H7 (cell line): ENCODE measurements around the gene SND1. TPM values are rescaled to one million over a fixed set of nuclear protein-coding genes. Genes with fewer than 3 reads are reported as not detected.

Experiments used
- DNase-seq: peaks from one replicate; pipeline ENCODE4 v3.0.0; 2012
- H3K27me3 ChIP-seq: 2 replicates; pipeline ENCODE4 v1.6.0; 2011; ENCODE audit warnings: mild to moderate bottlenecking, low read length; ENCODE audit not compliant: control insufficient read depth, insufficient read depth
- H3K36me3 ChIP-seq: replicated peaks from 2 replicates; pipeline ENCODE4 v1.5.1; 2011; ENCODE audit warnings: low read length; ENCODE audit not compliant: control insufficient read depth, insufficient read depth
- H3K4me3 ChIP-seq: 2 replicates; pipeline ENCODE4 v1.5.1; 2011; ENCODE audit warnings: low read depth, mild to moderate bottlenecking, control low read depth, low read length, moderate library complexity; ENCODE audit not compliant: insufficient read depth
- total RNA-seq: library from RNA; depleted of rRNA; stranded (reverse); fragments of >200 nt; shearing (Covaris generic); gene quantifications from 2 replicates; pipeline ENCODE4 v1.2.3, GENCODE V29; 2014

The SND1 gene
- total RNA-seq, 1 experiment from 2014 or later: 196 TPM

GRCh38 chr7:128020159-128020558 is 368.2 kb downstream of the SND1 start:
- peak; percentile 50 for DNase-seq
- no peaks in the 10 kb centered on the region for H3K27me3 ChIP-seq

GRCh38 chr7:128021366-128021765 is 369.4 kb downstream of the SND1 start:
- DNase-seq: no peak
- Histone ChIP-seq H3K4me3 (no peak overlapping the region), H3K27me3 (no peaks in the 10 kb centered on the region), H3K36me3 (no peaks in the 10 kb centered on the region; the same call in 1 of the 2 replicates)

More at GRCh38 chr7:128020159-128020558, 368.2 kb downstream of the SND1 start:
- H3K36me3 ChIP-seq: no peaks in the 10 kb centered on the region; the same call in 1 of the 2 replicates
- H3K4me3 ChIP-seq: no peak overlapping the region

GRCh38 chr7:128022631-128023532 is 370.9 kb downstream of the SND1 start:
- DNase-seq: no peak
- Histone ChIP-seq H3K27me3 (no peaks in the 10 kb centered on the region), H3K36me3 (no peaks in the 10 kb centered on the region; the same call in 1 of the 2 replicates), H3K4me3 (no peak overlapping the region)

GRCh38 chr7:128024151-128024550 is 372.2 kb downstream of the SND1 start:
- Histone ChIP-seq H3K4me3 (no peak overlapping the region), H3K36me3 (no peaks in the 10 kb centered on the region; the same call in 1 of the 2 replicates), H3K27me3 (no peaks in the 10 kb centered on the region)
- no peak for DNase-seq

- Histone ChIP-seq H3K27me3 (no peaks in the 10 kb centered on the region; the same call in 1 of the 2 replicates), H3K4me3 (no peak overlapping the region), H3K36me3 (no peaks in the 10 kb centered on the region; the same call in 1 of the 2 replicates)
- no peak for DNase-seq
Observed at GRCh38 chr7:128025380-128025779, 373.4 kb downstream of the SND1 start.

- H3K36me3 ChIP-seq: no peaks in the 10 kb centered on the region; the same call in 1 of the 2 replicates
- H3K4me3 ChIP-seq: no peak overlapping the region
- no peak for DNase-seq
- no peaks in the 10 kb centered on the region; the same call in none of the 2 replicates for H3K27me3 ChIP-seq
Observed at GRCh38 chr7:128025819-128026218, 373.8 kb downstream of the SND1 start.

GRCh38 chr7:128026551-128026950 is 374.6 kb downstream of the SND1 start:
- Histone ChIP-seq H3K4me3 (no peak overlapping the region), H3K36me3 (no peaks in the 10 kb centered on the region; the same call in 1 of the 2 replicates), H3K27me3 (peaks cover 5% of the 10 kb centered on the region)
- DNase-seq: no peak

GRCh38 chr7:128027485-128027980 is 375.5 kb downstream of the SND1 start:
- peak; percentile 64 for DNase-seq
- no peaks in the 10 kb centered on the region; the same call in 1 of the 2 replicates for H3K36me3 ChIP-seq
- no peak overlapping the region for H3K4me3 ChIP-seq

GRCh38 chr7:128029405-128029995 is 377.5 kb downstream of the SND1 start:
- peaks cover 18% of the 10 kb centered on the region for H3K27me3 ChIP-seq
- DNase-seq: no peak
- H3K36me3 ChIP-seq: no peaks in the 10 kb centered on the region; the same call in 1 of the 2 replicates
- no peak overlapping the region for H3K4me3 ChIP-seq

More at GRCh38 chr7:128027485-128027980, 375.5 kb downstream of the SND1 start:
- peaks cover 9% of the 10 kb centered on the region for H3K27me3 ChIP-seq

GRCh38 chr7:128030263-128030653 is 378.3 kb downstream of the SND1 start:
- Histone ChIP-seq H3K4me3 (peak overlapping the region; percentile 69), H3K36me3 (no peaks in the 10 kb centered on the region)

GRCh38 chr7:128030654-128031611 is 378.9 kb downstream of the SND1 start, which contains the start of gene LRRC4:
Gene LRRC4, minus strand, starts transcription at chr7:128031437. Its CDS starts 797 bp downstream, at chr7:128030640.
- H3K27me3 ChIP-seq: peaks cover 18% of the 10 kb centered on the region
- DNase-seq: peak; percentile 87
- H3K36me3 ChIP-seq: no peaks in the 10 kb centered on the region
- peak within 1 kb of the TSS; percentile 69 for H3K4me3 ChIP-seq

More at GRCh38 chr7:128030263-128030653, 378.3 kb downstream of the SND1 start:
- H3K27me3 ChIP-seq: peaks cover 18% of the 10 kb centered on the region
- DNase-seq: peak; percentile 66

GRCh38 chr7:128031901-128032604 is 380.1 kb downstream of the SND1 start:
- Histone ChIP-seq H3K27me3 (peaks cover 18% of the 10 kb centered on the region), H3K4me3 (peak overlapping the region; percentile 57), H3K36me3 (no peaks in the 10 kb centered on the region)
- peak; percentile 90 for DNase-seq

- Histone ChIP-seq H3K4me3 (peak overlapping the region; percentile 38), H3K36me3 (no peaks in the 10 kb centered on the region), H3K27me3 (peaks cover 18% of the 10 kb centered on the region)
- no peak for DNase-seq
Observed at GRCh38 chr7:128032605-128033235, 380.7 kb downstream of the SND1 start.
